GM21825 (cell line): Measurements from ENCODE around the gene LRP2BP.

Experiments used
- ATAC-seq: cut with Tn5 transposase; IDR thresholded peaks from one replicate; pipeline ENCODE4 v1.9.1; 2021; ENCODE audit warnings: mild to moderate bottlenecking, moderate library complexity; ENCODE audit not compliant: unreplicated experiment

Gene LRP2BP

DNA sequence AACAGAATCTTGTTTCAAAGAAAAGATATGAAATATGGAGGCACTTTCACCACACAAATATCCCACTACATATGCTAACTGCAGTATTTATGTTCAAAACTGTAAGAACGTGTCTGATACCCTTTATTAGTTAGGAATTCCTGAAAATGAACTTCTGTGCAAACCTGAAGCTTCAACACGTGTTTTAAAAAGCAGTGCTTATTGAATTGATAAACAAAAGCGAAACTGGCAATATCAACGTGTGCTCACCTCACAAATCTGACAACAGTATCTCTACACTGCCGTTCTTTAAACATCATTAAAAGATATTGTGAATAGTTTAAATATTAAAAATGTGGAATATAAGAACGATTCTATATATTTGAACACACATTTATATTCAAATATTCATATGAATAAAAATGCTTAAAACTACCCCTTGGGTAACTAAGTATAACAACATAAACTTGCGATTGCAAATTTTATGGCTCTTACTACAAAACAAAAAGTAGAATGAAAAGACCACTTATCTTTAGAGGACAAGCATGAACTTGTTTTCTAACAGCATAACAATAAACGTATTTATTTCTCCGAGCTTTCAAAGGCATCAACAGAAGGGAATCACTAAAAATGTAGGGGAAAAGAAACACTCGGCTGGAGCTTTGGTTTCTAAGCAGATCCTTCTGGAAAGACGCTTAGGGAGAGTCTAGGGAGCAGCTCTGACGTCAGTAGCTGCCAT lies at the start of gene LRP2BP:
TSS of gene LRP2BP (minus strand) at position 687 of the 718 bp plus-strand sequence. CDS start 17,738 bp downstream, outside the sequence.
- no peak for ATAC-seq

DNA sequence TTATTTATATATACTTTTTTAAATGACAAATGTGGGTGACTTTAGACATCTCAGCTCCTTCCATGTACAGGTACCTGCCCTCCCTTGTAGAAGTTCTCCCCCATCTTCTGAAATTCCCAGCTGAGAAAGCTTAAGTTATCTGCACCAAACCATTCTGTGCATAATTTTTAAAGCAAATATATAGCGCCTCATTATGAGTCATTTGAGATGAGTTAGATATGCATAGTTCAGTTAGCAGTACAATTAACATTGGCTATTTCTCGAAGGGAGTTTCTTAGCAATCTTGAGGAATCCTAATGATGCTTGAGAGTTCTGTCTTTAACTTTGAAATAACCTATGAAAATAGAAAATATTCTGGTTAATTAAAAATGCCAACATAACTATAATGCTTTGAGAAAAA lies 49.5 kb upstream of the LRP2BP start:
- no peak for ATAC-seq

DNA sequence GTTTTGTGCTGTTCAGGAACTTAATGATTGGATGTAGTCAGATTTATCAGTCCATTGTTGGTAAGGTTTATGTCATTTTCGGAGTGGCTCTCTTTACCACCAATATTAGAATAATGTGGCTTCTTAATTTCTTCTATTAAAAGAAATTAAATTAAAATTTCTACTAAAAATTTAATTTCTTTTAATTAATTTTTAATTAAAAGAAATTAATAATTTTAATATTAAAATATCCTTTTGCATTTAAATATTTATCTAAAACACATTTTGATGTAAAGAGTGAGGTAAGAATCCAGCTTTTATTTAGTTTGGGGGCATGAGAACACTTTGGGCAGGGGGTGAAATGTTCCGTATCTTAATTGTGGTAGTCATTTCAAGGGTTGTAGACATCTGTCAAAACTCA lies 45.8 kb upstream of the LRP2BP start:
- no peak for ATAC-seq

DNA sequence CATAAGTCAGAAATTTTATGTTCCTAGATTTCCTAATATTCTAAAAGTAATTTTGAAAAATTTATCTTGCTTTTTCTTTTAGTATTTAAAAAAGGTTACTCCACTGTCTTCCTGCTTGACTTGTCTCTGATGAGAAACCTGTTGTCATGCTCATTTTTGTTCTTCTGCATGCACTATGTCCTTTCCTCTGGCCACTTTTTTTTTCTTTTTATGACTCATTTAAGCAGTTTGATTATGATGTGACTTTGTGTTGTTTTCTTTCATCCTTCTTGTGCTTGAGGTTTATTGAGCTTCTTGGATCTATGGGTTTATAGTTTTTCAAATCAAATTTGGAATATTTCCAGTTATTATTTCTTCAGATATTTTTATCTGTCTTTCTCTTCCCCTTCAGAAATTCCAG lies 42.1 kb upstream of the LRP2BP start:
- no peak for ATAC-seq

DNA sequence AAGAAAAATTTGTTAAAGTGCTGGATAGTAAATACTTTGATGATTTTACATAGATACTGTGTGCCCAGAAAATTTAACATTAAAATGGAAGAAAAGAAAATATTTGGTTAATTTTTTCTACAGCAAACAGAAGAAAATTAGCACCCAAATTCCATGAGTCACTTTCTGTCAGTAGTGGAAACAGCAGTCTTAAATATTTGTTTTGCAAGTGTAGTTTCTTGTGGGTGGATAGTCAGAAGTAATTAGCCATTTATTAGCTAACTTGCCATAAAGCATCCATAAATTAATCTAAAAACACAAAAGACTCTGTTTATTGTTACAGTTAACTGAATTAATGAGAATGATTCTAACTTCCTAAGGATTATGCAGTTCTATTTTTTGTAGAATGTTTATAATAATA lies 39.7 kb upstream of the LRP2BP start:
- no peak for ATAC-seq

DNA sequence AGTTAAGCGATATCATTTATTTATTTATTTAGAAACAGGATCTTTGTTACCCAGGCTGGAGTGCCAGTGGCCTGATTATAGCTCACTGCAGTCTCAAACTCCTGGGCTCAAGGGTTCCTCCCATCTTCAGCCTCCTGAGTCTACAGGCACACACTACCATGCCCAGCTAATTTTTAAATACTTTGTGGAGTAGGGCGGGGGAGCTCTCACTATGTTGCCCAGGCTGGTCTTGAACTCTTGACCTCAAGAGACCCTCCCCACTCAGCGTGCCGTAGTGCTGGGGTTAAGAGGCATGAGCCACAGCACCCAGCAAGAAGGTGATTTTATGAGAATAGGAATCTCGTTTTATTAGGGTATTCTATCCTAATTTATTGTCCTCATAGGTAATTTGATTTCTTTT lies 33.9 kb upstream of the LRP2BP start:
- no peak for ATAC-seq

DNA sequence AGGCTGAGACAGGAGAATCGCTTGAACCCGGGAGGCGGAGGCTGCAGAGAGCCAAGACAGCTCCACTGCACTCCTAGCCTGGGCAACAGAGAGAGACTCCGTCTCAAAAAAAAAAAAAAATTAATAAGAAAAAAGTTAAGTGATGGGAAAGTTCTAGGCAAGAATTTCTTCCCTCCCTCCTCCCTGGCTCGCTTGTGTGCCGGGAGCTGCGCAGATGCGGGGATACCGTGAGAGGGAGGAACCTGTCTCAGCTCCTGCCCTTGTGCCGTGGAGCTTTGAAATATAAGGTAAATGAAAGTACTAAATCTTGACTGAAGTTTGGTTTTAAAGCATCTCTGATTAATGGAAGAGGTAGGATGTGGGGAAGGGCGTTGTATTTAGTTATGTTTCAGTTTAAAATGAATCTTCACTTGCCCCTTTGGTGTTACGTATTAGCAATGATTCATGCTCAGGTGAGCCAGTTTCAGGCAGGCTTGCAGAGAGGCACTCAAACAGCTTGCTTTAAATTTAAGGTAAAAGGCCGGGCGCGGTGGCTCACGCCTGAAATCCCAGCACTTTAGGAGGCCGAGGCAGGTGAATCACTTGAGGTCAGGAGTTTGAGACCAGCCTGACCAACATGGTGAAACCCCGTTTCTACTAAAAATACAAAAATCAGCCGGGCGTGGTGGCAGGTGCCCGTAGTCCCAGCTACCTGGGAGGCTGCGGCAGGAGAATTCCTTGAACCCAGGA lies 31.4 kb upstream of the LRP2BP start:
- ATAC-seq, result no peak

DNA sequence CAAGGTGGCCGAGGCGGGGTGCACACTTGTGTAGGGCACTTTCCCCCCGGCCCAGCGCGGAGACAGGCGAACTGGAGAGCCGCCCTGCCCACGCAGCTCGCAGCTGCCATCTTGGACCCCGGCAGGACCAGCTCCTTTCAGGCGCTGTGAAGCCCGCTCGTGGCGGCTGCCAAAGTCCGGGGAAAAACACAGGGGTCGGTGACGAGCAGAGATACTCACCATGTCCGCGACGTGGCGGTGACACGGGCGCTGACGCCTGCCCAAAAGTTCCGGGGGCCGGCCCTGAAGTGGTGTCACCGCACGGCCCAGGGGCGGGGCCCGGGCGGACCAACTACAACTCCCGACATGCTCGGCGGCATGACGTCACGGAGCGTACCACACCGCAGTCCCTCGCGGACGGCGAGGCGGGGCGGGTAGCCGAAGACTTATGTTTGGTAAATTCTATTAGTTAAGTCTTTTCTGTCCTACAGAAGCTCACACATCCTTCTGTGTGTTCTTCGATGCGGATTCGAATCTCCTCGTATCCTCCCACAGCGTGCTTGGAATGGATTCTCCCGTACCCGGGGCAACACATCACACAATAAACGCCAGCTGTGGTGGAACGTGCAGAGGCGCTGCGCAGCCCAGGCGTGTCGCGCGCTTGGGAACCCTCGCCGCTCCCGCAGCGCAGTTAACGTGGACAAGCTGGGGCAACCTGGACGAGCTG lies 30.1 kb upstream of the LRP2BP start, which contains the start of gene UFSP2:
TSS of gene UFSP2 (minus strand) at position 318 of the 706 bp plus-strand sequence. CDS start at position 222, 96 bp downstream.
- peak; percentile 94 for ATAC-seq

DNA sequence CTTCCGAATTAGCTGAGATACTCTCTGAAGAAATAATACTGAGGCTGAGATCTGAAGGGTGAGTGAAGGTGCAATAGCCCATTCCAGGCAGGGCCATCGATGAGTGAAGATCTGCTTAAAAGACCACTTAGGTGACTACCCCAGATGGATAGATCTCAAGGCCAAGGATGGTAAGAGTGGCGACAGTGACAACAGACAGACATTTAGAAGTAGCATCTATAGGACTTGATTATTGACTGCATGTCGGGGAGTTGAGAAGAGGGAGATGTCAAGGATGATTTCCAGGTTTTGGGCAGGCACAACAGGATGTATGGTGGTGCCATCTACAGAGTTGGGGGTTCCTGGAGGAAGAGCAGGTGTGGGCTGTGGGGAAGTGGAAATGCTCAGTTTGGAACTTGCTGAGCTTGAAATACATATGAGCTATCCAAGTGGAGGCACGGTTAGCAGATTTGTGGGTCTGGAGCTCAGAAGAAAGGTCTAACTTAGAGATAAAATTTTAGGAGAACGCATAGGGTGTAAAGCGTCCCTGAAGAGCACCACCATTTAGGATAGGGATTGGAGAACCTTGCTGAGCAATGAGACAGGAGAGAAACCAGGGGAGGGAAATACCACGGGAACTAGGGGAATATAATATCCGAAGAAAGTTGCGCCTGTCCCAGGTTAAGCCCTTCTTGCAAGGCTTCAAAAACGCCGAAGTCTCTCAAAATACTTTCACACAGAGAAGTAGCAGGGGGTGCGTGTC lies 29.4 kb upstream of the LRP2BP start:
- ATAC-seq, result peak; percentile 9

DNA sequence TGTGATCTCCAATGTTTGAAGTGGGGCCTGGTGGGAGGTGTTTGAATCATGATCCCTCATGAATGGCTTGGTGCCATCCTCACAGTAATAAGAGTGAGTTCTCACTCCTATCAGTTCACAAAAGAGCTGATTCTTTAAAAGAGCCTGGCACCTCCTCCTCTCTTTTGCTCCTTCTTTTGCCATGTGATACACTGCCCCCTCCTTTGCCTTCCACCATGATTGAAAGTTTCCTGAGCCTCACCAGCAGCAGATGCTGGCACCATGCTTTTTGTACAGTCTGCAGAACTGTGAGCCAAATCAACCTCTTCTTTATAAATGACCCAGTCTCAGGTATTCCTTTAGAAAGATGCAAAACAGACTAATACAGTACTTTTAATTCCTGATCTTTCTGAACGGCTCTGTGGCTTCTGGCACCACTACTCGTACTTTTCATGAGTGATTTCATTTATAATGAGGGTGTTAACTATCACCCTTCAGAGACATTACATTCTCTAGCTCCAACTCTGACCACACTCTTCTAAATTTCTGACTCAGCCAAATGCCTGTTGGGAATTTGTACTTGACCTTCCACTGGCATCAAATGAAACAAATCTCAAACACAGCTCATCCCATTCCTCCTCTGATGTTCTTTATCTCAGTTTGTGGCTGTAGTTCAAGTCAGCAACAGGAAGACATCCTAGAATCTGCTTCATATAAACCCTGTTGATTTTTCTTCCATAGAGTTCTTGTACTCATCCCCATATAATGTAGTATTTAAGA lies 25.8 kb upstream of the LRP2BP start:
- ATAC-seq, result no peak

DNA sequence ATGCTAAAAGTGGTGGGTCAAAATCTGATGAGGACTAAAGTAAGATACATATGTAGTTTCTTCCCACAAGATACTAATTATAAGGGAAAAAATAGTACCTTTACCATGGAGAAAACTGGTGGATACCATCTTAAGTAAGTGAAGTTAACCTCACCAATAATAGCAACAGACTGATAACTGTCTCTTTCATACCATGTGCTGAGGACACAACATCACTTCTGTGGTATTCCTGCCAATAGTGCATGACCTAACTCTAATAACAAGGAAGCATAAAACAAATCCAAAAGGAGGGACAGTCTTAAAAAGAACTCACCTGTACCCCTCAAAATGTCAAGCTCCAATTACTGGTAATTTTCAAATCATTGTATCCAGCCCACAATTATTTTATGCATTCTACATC lies 21.2 kb upstream of the LRP2BP start:
- ATAC-seq, result no peak

DNA sequence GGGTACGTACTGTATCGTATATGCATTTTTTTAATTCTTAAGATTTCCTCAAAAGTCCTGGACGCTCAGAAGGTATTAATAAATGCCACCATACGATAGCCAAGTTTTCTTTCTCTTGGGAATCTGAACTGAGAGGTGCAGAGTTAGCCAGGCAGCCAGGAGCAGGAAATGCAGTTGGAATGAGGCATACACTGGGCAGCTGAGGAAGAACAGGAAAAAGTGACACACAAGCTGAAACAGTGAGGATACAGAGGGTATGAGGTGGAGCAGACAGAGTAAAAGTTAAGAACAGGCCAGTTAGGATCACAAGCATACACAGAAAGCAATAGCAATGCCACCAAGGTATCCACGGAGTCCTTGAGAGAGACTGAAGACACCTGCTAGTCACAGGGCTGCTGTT lies 16.7 kb upstream of the LRP2BP start:
- no peak for ATAC-seq

DNA sequence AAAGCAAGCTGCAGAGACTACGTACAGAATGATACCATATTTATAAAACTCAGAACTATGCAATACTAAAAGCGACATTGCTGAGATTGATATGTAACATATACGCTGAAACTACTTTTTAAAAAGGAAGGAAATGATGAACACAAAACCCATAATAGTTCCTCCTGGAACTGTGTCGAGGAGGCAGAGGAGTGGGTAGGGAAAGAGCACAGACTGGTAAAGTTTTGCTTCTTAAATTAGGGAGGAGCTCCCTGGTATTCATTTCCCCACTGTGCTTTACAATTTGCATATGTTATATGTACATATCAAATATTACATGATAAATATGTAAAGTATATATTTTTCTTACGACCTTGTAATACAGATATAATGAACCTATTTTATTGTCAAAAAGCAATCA lies 16.1 kb upstream of the LRP2BP start:
- ATAC-seq, result no peak

DNA sequence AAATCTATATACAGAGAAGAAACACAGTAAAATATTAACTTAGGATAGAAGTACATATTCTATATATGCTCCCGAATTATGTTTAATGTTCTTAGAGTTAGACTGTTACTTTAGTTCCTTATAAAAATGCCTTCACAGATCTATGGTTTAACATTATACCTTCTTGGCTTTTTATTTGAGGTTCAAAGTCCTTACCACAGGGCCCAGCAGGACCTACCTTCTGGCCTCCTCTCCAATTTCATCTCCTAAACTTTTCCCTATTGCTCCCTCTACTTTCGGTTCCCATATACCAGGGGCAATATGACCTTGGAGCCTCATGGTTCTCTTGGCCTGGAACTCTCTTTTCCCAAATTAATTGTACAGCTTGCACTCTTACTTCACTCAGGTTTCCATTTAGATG lies 12.7 kb upstream of the LRP2BP start:
- ATAC-seq, result no peak

DNA sequence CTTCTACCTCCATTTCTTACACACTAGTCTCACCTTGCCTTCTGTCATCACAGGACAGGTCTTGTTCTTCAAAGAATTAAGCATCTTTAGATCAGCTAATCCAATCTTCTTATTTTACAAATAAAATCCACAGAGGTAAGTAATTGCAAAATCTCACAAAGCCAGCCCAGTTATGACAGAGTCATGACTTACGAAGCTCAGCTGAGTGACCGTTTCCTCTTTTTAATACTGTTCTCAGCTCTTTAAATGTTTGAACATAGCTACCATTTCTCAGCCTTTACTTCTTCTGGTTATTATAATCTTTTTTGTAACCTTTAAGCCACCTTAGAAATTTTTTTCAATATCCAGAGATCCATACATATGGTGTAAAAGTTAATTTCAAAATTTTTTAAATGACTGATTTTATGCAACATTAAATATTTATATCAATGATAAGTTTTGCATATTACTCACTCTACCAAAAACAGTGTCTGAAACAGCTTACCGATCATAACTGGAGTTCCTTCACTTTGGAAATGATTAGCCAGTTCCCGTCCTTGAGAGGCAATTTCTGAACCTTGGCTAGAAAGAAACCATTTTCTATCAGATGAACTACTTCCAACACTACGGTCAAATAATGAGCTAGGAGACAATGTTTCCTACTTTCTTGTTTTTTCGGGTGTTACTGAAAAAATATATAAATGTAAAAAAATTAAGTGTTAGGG lies 9.7 kb upstream of the LRP2BP start:
- ATAC-seq, result peak; percentile 56

DNA sequence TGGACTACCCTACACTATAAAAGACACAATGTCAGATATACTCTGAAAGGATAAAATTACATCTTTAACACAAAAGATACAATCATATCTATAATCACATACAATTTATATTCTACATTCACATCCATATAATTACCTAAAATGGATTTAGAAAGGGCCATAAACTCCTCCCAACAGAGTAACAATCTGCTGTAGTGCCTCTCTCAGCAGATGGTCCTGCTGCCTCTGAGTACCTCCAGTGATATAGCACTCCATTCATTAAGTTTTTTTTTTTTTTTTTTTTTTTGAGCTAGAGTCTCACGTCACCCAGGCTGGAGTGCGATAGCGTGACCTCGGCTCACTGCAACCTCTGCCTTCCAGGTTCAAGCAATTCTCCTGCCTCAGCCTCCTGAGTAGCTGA lies 8.3 kb upstream of the LRP2BP start:
- ATAC-seq, result no peak

DNA sequence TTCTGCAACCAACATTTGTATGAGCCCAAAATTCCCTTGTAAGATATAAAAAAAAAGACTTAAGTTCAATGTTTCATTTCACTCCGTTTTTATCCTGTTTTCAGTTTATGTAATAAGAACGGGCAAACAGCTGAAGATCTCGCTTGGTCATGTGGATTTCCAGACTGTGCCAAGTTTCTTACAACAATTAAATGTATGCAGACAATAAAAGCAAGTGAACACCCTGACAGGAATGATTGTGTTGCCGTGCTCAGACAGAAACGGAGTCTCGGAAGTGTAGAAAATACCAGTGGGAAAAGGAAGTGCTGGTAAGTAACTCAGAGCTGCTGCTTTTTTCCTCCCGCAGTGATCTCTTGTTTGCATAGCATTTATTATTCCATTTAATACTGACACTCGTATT lies 3.7 kb upstream of the LRP2BP start:
- ATAC-seq, result no peak

DNA sequence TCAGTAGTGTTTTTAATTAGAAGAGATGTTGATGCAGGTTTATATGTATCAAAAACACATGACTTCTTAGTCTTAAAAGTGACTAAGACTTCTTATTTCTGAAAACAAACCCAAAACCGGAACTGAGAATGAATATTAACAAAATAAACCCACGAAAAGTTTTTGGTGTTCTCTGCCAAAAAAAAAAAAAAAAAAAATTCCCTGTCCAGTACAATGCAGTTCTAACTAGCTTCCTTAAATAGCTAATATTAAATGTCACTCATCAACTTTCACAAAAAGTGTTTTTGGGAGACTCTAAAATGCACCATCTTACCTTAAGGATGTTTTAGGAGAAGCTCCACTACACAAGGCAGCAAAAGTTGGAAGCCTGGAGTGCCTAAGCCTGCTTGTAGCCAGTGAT lies 2.9 kb upstream of the LRP2BP start:
- ATAC-seq, result no peak

DNA sequence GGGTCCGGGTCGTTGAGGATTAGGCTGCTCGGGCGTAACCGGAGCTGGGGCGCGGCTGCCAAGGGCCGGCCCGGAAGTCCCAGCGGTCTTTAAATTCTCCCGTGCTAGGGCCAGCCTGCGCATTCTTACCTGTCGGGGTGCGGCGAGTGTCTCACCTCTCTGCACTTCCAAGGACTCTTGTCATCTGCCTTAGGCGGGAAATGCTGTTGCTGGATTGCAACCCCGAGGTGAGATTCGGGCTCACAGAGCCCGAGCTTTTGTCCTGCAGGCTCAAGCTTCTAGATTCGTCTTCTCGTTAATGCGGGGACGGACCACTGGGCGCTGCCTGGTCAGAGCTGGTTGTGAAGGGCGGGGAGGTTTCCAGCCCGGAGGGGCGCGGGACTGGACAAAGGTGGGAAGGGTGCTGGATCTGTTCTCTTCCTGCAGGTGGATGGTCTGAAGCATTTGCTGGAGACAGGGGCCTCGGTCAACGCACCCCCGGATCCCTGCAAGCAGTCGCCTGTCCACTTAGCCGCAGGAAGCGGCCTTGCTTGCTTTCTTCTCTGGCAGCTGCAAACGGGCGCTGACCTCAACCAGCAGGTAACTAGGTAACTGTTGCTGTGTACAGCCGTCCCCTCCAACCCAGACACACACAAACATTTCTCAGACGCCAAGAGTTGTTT lies 1.1 kb upstream of the LRP2BP start, which contains the start of gene ANKRD37:
TSS of gene ANKRD37 (plus strand) at position 118 of the 662 bp plus-strand sequence. CDS start at position 201, 83 bp downstream.
- ATAC-seq, result no peak
